Heart right ventricle (tissue), 16 donors: Measurements from ENCODE around the gene CBFB. TPM values are rescaled to one million over a fixed set of nuclear protein-coding genes. Genes with fewer than 3 reads are reported as not detected.
"Not testable (repeated sequence)": the region's sequence is repeated elsewhere in the genome, so short reads cannot be mapped to it uniquely, and the experiment has no call there.

Experiments used
- ATAC-seq, 8 donors: fragments of 200-7000 bp; cut with Tn5 transposase; one replicate each; pipeline ENCODE4 v1.9.1; 2020; ENCODE audit warnings: mild to moderate bottlenecking in 8 of 8, moderate library complexity in 8 of 8, moderate number of reproducible peaks in 1 of 8
- DNase-seq, 2 donors: peaks; one replicate each; pipeline ENCODE4 v3.0.0-alpha.2; 2020
- H3K27ac ChIP-seq, 10 donors: fragments of 200-600 bp; sonication (generic) in 2 of 10; one replicate each; pipeline versions ENCODE4 v1.5.0 to v1.8.0; 2020 to 2022; ENCODE audit warnings: mild to moderate bottlenecking in 3 of 10
- H3K27me3 ChIP-seq, 7 donors: fragments of 200-600 bp; one replicate each; pipeline ENCODE4 v1.8.0; 2021 to 2022; ENCODE audit warnings: mild to moderate bottlenecking in 2 of 7
- H3K36me3 ChIP-seq, 9 donors: fragments of 200-600 bp; sonication (generic) in 1 of 9; one replicate each; pipeline versions ENCODE4 v1.5.0 to v1.8.0; 2020 to 2022; ENCODE audit warnings: mild to moderate bottlenecking in 2 of 9
- H3K4me1 ChIP-seq, 9 donors: fragments of 200-600 bp; sonication (generic) in 1 of 9; one replicate each; pipeline versions ENCODE4 v1.5.0 to v1.8.0; 2020 to 2022; ENCODE audit warnings: mild to moderate bottlenecking in 4 of 9
- H3K4me3 ChIP-seq, 10 donors: fragments of 200-600 bp; sonication (generic) in 2 of 10; one replicate each; pipeline versions ENCODE4 v1.5.0 to v1.8.0; 2020 to 2022; ENCODE audit warnings: mild to moderate bottlenecking in 7 of 10, moderate library complexity in 2 of 10
- H3K9me3 ChIP-seq, 11 donors: fragments of 200-600 bp in 10 of 11; sonication (generic) in 2 of 11; one replicate each; pipeline versions ENCODE4 v1.5.0 to v1.8.0; 2013 to 2022; ENCODE audit warnings: mild to moderate bottlenecking in 2 of 11, control low read depth in 1 of 11, moderate library complexity in 1 of 11
- CTCF ChIP-seq, 9 donors: fragments of 200-600 bp; sonication (generic) in 2 of 9; IDR thresholded peaks; one replicate each; pipeline versions ENCODE4 v1.5.0 to v1.8.0; 2021 to 2022; ENCODE audit warnings: antibody characterized with exemption in 9 of 9, mild to moderate bottlenecking in 5 of 9, moderate library complexity in 1 of 9
- WGBS, 2 donors: extraction: QIAGEN DNeasy Blood & Tissue Kit; methylation state at CpG; one replicate each; pipeline ENCODE4 v1.1.7; 2013; ENCODE audit warnings: inconsistent platforms in 1 of 2; 5-methylcytosine and 5-hydroxymethylcytosine counted together
- intact Hi-C, 10 donors: fragments of 100-400 bp; cut with DNase I; formaldehyde crosslinking; loops; one replicate each; pipeline versions ENCODE4 v1.11.1 to v1.14.2; 2022
- polyA plus RNA-seq, 2 donors: library from polyadenylated mRNA; stranded (reverse); fragments of 200-250 nt; gene quantifications; one replicate each; pipeline ENCODE4 v1.2.3, GENCODE V29; 2013
- total RNA-seq, 10 donors: library from RNA; stranded (reverse); fragmentation: NEBNext Ultra II Directional in 3 of 10; extraction: Animal tissue kit (Norgen Biotek cat#: 25700) in 3 of 10; gene quantifications; one replicate each; pipeline versions ENCODE4 v1.2.1 to v1.2.4, GENCODE V29; 2021 to 2023
- donor health status: Arrhythmogenic right ventricular cardiomyopathy.
- donor health status: ischemic (EF 13 %, LVEDD 7.1; RV severe dilation, severe dysfunction).
- donor health status: healthy with polysubstance abuse.
- donor health status: DM: no; HTN: yes; CAD: no.
- donor health status: DM: no; HTN: no; CAD: no.
- donor health status: ischemic (EF 25% LVEDD 6.9; RV normal size, moderate dysfunction).
- donor health status: ischemic (EF 25% LVEDD 5.7; RV mildly dilated, moderate dysfunction).
- donor health status: healthy.
- donor health status: DM: yes; HTN: yes; CAD: no.
- donor health status: Ischemic cardiomyopathy.
- donor health status: ischemic (EF 35%, LVEDD 5.7; RV mildly dilated, moderate dysfunction).
- donor health status: nonischemic (EF 11% LVEDD 7.7; RV severe dilation, severe dysfunction).
- donor health status: DM: yes; HTN: yes; CAD: no.
- donor health status: PGD.
- donor health status: ischemic (EF 29% LVEDD 5.4; RV normal size, mild dysfunction).
- donor health status: nonischemic (EF 23%, LVEDD 6.1; RV moderate dilation, normal function).

The CBFB gene
- total and polyA plus RNA-seq, 12 donors, result 17.6 to 36.4 (median 29.0) TPM

DNA sequence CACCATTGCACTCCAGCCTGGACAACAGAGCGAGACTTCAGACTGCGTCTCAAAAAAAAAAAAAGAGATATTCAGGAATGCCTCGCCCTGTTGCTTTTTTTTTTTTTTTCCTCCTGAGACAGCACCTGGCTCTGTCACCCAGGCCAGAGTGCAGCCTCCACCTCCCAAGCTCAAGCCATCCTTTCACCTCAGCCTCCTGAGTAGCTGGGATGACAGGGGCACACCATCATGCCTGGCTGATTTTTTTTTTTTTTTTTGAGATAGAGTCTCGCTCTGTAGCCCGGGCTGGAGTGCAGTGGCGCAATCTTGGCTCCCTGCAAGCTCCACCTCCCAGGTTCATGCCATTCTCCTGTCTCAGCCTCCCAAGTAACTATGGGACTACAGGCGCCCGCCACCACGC is 88.8 kb downstream of the CBFB start:
- peaks cover 0 to 29% (median 0%) of the 10 kb centered on the region in 9 donors for H3K4me1 ChIP-seq
- no peak overlapping the region for H3K27ac ChIP-seq
- TF ChIP-seq CTCF (IDR thresholded peaks at IDR 0.05), result no peak
- DNase-seq (no peak), ATAC-seq (no peak)
- H3K27me3 ChIP-seq, result no peaks in the 10 kb centered on the region
- 96 to 98% methylated on average over 8 to 9 of the region's 9 CpGs for WGBS, 2 donors
- no peak overlapping the region for H3K4me3 ChIP-seq
- intact Hi-C loops, result no loop called here
- H3K9me3 ChIP-seq, result no peaks in the 10 kb centered on the region
- H3K36me3 ChIP-seq, result peaks cover 0 to 56% (median 23%) of the 10 kb centered on the region in 9 donors

DNA sequence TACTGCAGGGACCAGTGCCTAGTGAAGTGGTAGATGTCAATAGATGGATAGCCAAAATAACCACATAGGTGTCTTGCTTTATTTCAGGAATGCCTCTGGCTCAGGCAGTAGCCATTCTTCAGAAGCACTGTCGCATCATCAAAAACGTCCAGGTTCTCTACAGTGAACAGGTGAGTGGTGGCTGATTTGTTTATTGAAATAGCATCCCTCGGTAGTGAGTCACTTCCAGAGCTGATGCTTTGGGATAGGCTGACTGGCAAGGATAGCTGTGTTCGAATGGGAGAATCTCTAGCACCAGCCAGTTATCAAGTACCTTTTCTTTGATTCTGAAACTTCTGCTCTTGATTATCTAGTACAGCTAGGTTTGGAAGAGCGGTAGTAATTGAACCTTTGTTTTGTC is 91.1 kb downstream of the CBFB start:
- WGBS, 2 donors, result 84 to 87% methylated on average over 5 of the region's 5 CpGs
- Histone ChIP-seq H3K27ac (no peak overlapping the region), H3K27me3 (no peaks in the 10 kb centered on the region), H3K36me3 (peaks cover 0 to 73% (median 29%) of the 10 kb centered on the region in 9 donors), H3K9me3 (no peaks in the 10 kb centered on the region), H3K4me3 (no peak overlapping the region), H3K4me1 (peaks cover 0 to 19% (median 0%) of the 10 kb centered on the region in 9 donors)
- intact Hi-C loops, result no loop called here
- no peak for TF ChIP-seq CTCF (IDR thresholded peaks at IDR 0.05)
- no peak for ATAC-seq
- DNase-seq, result no peak

DNA sequence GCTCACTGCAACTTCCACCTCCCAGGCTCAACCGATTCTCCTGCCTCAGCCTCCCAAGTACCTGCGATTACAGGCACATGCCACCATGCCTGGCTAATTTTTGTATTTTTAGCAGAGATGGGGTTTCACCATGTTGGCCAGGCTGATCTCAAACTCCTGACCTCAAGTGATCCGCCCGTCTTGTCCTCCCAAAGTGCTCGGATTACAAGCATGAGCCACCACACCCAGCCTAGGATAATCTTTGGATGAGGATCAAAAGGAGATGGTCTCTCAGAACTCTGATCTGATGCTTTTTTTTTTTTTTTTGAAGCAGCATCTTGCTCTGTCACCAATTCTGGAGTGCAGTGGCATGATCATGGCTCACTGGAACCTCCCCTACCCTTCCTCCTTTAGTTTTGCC is 93.8 kb downstream of the CBFB start:
- ATAC-seq, H3K27ac ChIP-seq, H3K9me3 ChIP-seq, H3K4me3 ChIP-seq, DNase-seq, H3K27me3 ChIP-seq, intact Hi-C loops, H3K4me1 ChIP-seq: not testable (repeated sequence)
- WGBS, 2 donors, result 94 to 98% methylated on average over 5 of the region's 5 CpGs
- peaks cover 0 to 83% (median 29%) of the 10 kb centered on the region in 9 donors for H3K36me3 ChIP-seq

GRCh38 chr16:67128417-67128816 is 99.5 kb downstream of the CBFB start:
- Histone ChIP-seq H3K4me1 (peaks cover 0 to 16% (median 0%) of the 10 kb centered on the region in 9 donors), H3K27ac (no peak overlapping the region), H3K27me3 (no peaks in the 10 kb centered on the region), H3K4me3 (no peak overlapping the region), H3K36me3 (peaks cover 0 to 94% (median 17%) of the 10 kb centered on the region in 9 donors), H3K9me3 (no peaks in the 10 kb centered on the region)
- ATAC-seq (no peak), DNase-seq (no peak)
- TF ChIP-seq CTCF (IDR thresholded peaks at IDR 0.05), result no peak
- intact Hi-C loops, result no loop called here

- peaks cover 0 to 94% (median 18%) of the 10 kb centered on the region in 9 donors for H3K36me3 ChIP-seq
- ATAC-seq, result no peak
- 94 to 97% methylated on average over 3 of the region's 3 CpGs for WGBS, 2 donors
- intact Hi-C loops, result no loop called here
- no peak for DNase-seq
- no peak overlapping the region for H3K4me3 ChIP-seq
- TF ChIP-seq CTCF (IDR thresholded peaks at IDR 0.05), result no peak
- H3K27ac ChIP-seq, result no peak overlapping the region
- no peaks in the 10 kb centered on the region for H3K27me3 ChIP-seq
- H3K9me3 ChIP-seq, result no peaks in the 10 kb centered on the region
- peaks cover 0 to 16% (median 0%) of the 10 kb centered on the region in 9 donors for H3K4me1 ChIP-seq
These were observed 99.9 kb downstream of the CBFB start for GRCh38 chr16:67128887-67129286.
